MCF 10A (cell line): ENCODE measurements around the gene TRIM14. TPM values are rescaled to one million over a fixed set of nuclear protein-coding genes. Genes with fewer than 3 reads are reported as not detected.
A peak's percentile ranks its signal among the peaks of the same experiment; 100 is the strongest.

Experiments
- BruUV-seq: library from RNA; stranded (reverse); fragments of 400-500 nt; replicated peaks from 2 replicates; lab custom pipeline; 2021; lab: Mats Ljungman, UMichigan
- CTCF ChIA-PET: fragments of 300-600 bp; sonication (Branson Sonifier 250); formaldehyde crosslinking; extraction: SDS; loops from one replicate; lab custom pipeline; 2021; ENCODE audit warnings: antibody characterized with exemption, inconsistent platforms; lab: Yijun Ruan, JAX
- POLR2A ChIA-PET: fragments of 300-600, 350-650 bp; sonication (Branson Sonifier 250); formaldehyde crosslinking; extraction: SDS; loops from one replicate; lab custom pipeline; 2020; ENCODE audit warnings: antibody characterized with exemption, inconsistent platforms; lab: Yijun Ruan, JAX
- DNase-seq: peaks from one replicate; pipeline ENCODE4 v3.0.0-alpha.2; 2018; ENCODE audit not compliant: unreplicated experiment
- H3K27ac Mint-ChIP-seq: one replicate; pipeline ENCODE4 v1.8.0; 2022; ENCODE audit warnings: mild to moderate bottlenecking, low read depth, mixed read lengths; ENCODE audit not compliant: unreplicated experiment
- H3K27me3 Mint-ChIP-seq: one replicate; pipeline ENCODE4 v1.8.0; 2022; ENCODE audit warnings: mixed read lengths; ENCODE audit not compliant: insufficient read depth, unreplicated experiment
- H3K36me3 Mint-ChIP-seq: one replicate; pipeline ENCODE4 v1.8.0; 2022; ENCODE audit warnings: mild to moderate bottlenecking, moderate library complexity, mixed read lengths; ENCODE audit not compliant: insufficient read depth, unreplicated experiment
- H3K4me1 Mint-ChIP-seq: one replicate; pipeline ENCODE4 v1.8.0; 2022; ENCODE audit warnings: mixed read lengths; ENCODE audit not compliant: insufficient read depth, unreplicated experiment
- H3K4me3 Mint-ChIP-seq: one replicate; pipeline ENCODE4 v1.8.0; 2022; ENCODE audit warnings: mild to moderate bottlenecking, moderate library complexity, mixed read lengths; ENCODE audit not compliant: unreplicated experiment
- H3K9me3 Mint-ChIP-seq: one replicate; pipeline ENCODE4 v1.8.0; 2022; ENCODE audit warnings: mixed read lengths; ENCODE audit not compliant: unreplicated experiment
- intact Hi-C: fragments of 100-400 bp; cut with micrococcal nuclease; formaldehyde crosslinking; loops from 2 replicates; pipeline ENCODE4 v1.14.1; 2022
- total RNA-seq: library from RNA; stranded (reverse); gene quantifications from 2 replicates; pipeline ENCODE4 v1.2.3, GENCODE V29; 2022
- TF ChIP-seq, protein P1 (sequence below): fragments of 200-600 bp; IDR thresholded peaks from one replicate; pipeline ENCODE4 v1.8.0; 2022; ENCODE audit warnings: antibody characterized with exemption, mild to moderate bottlenecking; ENCODE audit not compliant: unreplicated experiment

The TRIM14 gene
- total RNA-seq, 1 experiment from 2014 or later, result 17.9 TPM

DNA sequence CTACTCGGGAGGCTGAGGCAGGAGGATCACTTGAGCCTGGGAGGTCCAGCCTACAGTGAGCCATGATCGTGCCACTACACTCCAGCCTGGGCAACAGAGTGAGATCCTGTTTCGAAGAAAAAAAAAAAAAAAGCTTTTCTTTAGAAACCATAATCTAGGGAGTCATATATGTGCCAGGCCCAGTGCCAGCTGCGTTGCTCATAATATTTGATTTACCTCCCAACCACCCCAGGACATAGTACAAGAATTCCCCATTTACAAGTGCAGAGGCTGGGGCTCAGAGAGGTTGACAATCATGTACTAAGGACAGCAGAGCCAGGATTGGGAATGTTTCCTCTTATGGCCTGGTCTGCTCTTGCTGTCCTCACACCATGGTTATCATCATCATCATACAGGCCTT, 25.1 kb upstream of the TRIM14 start:
- Mint-ChIP-seq H3K4me3 (peak overlapping the region; percentile 45), H3K9me3 (no peaks in the 10 kb centered on the region), H3K4me1 (peaks cover 38% of the 10 kb centered on the region), H3K27ac (peak overlapping the region; percentile 71), H3K27me3 (no peaks in the 10 kb centered on the region), H3K36me3 (no peaks in the 10 kb centered on the region)
- CTCF ChIA-PET, result interaction anchor here (0.7 to 2.2 kb wide), 2 partner anchors 34 to 120 kb away, joined by 4 read pairs; no protein-coding TSS in a partner anchor
- no TSS peak for BruUV-seq
- peak; percentile 54 for DNase-seq
- intact Hi-C loops, result loop anchor here (10.0 kb wide), 1 partner anchor 51 kb away; the partner anchor contains the start of gene CORO2A
- POLR2A ChIA-PET, result interaction anchor here (0.7 to 4.5 kb wide), 2 partner anchors 23 to 47 kb away, joined by 3 to 21 read pairs; no protein-coding TSS in a partner anchor
- TF ChIP-seq, protein P1, sequence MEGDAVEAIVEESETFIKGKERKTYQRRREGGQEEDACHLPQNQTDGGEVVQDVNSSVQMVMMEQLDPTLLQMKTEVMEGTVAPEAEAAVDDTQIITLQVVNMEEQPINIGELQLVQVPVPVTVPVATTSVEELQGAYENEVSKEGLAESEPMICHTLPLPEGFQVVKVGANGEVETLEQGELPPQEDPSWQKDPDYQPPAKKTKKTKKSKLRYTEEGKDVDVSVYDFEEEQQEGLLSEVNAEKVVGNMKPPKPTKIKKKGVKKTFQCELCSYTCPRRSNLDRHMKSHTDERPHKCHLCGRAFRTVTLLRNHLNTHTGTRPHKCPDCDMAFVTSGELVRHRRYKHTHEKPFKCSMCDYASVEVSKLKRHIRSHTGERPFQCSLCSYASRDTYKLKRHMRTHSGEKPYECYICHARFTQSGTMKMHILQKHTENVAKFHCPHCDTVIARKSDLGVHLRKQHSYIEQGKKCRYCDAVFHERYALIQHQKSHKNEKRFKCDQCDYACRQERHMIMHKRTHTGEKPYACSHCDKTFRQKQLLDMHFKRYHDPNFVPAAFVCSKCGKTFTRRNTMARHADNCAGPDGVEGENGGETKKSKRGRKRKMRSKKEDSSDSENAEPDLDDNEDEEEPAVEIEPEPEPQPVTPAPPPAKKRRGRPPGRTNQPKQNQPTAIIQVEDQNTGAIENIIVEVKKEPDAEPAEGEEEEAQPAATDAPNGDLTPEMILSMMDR, result no peak

DNA sequence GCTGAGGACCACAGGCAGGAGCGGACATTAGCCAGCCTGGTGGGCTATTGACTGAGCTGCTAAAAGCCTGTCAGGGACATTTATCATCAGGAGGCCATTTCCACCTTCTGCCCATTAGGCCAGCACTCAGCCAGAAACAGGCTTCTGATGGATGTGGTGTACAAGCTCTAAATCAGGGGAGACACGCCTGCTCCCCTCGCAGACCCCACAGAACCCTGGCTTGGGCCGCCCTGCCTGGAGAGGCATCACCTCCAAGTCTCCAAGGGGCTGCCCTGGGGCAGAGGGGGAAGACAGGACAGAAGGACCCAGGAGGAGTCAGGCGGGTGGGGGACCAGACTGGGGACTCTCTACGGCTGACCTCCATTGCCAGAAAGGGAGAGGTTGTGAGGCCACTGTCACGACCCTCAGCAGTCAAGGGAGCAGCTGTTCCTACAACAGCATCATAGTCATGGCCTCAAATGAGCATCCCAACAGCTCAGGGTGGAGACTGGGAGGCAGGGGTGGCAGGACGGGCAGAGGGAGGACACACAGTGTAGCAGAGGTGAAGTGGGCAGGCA, 24.0 kb upstream of the TRIM14 start:
- POLR2A ChIA-PET, result interaction anchor here (1.8 to 4.5 kb wide), 2 partner anchors 22 to 113 kb away, joined by 8 to 21 read pairs; partner anchors contain the start of gene TBC1D2
- Mint-ChIP-seq H3K4me3 (no peak overlapping the region), H3K27ac (peak overlapping the region; percentile 55), H3K36me3 (peaks cover 4% of the 10 kb centered on the region), H3K4me1 (peaks cover 38% of the 10 kb centered on the region), H3K27me3 (no peaks in the 10 kb centered on the region), H3K9me3 (no peaks in the 10 kb centered on the region)
- intact Hi-C loops, result loop anchor here (10.0 kb wide), 1 partner anchor 52 kb away; the partner anchor contains the start of gene CORO2A
- BruUV-seq, result no TSS peak
- TF ChIP-seq, protein P1, result no peak
- CTCF ChIA-PET, result interaction anchor here (0.9 to 2.4 kb wide), 3 partner anchors 22 to 121 kb away, joined by 4 to 18 read pairs (median 4); no protein-coding TSS in a partner anchor
- no peak for DNase-seq

DNA sequence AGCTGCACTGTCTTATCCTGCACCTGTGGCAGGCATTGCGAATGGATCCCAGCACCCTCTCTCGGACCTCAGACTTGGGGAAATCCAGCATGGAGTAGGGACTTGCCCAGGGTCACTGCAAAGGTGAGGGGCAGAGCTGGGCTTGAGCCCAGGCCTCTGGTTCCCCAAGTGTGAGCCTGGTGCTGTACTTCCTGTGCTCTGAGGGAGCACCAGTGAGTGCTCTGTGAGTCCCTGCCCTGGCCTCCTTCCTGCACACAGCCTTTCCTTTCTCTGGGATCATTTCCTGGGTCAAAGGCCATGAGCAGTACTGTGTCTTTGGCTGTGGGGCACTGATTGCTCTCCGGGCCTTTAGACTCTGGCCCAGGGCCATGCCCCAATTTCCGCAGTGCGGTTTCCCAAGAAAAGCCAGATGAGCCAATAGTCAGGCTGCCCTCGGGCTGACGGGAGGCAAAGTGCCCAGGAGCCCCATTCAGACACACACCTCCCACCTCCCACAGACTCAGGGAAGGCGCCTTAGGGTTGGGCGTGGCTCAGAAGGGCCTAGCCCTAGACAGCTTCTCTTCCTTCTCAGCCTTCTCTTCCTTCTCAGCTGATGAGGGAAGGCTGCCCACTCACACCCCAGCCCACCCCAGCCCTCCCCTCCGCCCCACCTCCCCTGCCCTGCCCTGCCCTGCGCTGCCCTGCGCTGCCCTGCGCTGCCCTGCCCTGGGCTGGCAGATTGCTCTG, 23.3 kb upstream of the TRIM14 start:
- ChIA-PET POLR2A (interaction anchor here (0.7 to 4.5 kb wide), 3 partner anchors 21 to 113 kb away, joined by 3 to 21 read pairs (median 8); partner anchors contain the start of gene TBC1D2), CTCF (interaction anchor here (0.6 to 2.4 kb wide), 4 partner anchors 22 to 122 kb away, joined by 3 to 18 read pairs (median 4); partner anchors contain the start of gene TRIM14)
- DNase-seq, result peak; percentile 92
- Mint-ChIP-seq H3K4me1 (peaks cover 35% of the 10 kb centered on the region), H3K27me3 (no peaks in the 10 kb centered on the region), H3K36me3 (peaks cover 4% of the 10 kb centered on the region), H3K27ac (peak overlapping the region; percentile 55), H3K4me3 (no peak overlapping the region), H3K9me3 (no peaks in the 10 kb centered on the region)
- BruUV-seq, result no TSS peak
- TF ChIP-seq, protein P1, result no peak
- intact Hi-C loops, result loop anchor here (10.0 kb wide), 1 partner anchor 52 kb away; the partner anchor contains the start of gene CORO2A
